Measurements from ENCODE around the gene IQGAP1. TPM values are rescaled to one million over a fixed set of nuclear protein-coding genes. Genes with fewer than 3 reads are reported as not detected.
"Not testable (repeated sequence)": the region's sequence is repeated elsewhere in the genome, so short reads cannot be mapped to it uniquely, and the experiment has no call there.

The IQGAP1 gene
- total RNA-seq, 1 experiment from 2014 or later: 213 TPM

GRCh38 chr15:90407871-90408317 is 19.9 kb downstream of the IQGAP1 start:
- no peak for DNase-seq (ENCODE audit: low spot score)

GRCh38 chr15:90408657-90409056 is 20.6 kb downstream of the IQGAP1 start:
- DNase-seq (ENCODE audit: low spot score): no peak

- DNase-seq (ENCODE audit: low spot score): not testable (repeated sequence)
Observed at GRCh38 chr15:90409587-90409986, 21.5 kb downstream of the IQGAP1 start.

GRCh38 chr15:90410316-90410715 is 22.3 kb downstream of the IQGAP1 start:
- not testable (repeated sequence) for DNase-seq (ENCODE audit: low spot score)

GRCh38 chr15:90411176-90411575 is 23.1 kb downstream of the IQGAP1 start:
- no peak for DNase-seq (ENCODE audit: low spot score)

GRCh38 chr15:90412356-90413194 is 24.5 kb downstream of the IQGAP1 start:
- DNase-seq (ENCODE audit: low spot score): peak; percentile 70

- peak; percentile 70 for DNase-seq (ENCODE audit: low spot score)
Observed at GRCh38 chr15:90413411-90414379, 25.7 kb downstream of the IQGAP1 start.

GRCh38 chr15:90414408-90415028 is 26.5 kb downstream of the IQGAP1 start:
- DNase-seq (ENCODE audit: low spot score): peak; percentile 70

- not testable (repeated sequence) for DNase-seq (ENCODE audit: low spot score)
Observed at GRCh38 chr15:90416052-90416451, 28.0 kb downstream of the IQGAP1 start.

GRCh38 chr15:90418627-90419026 is 30.6 kb downstream of the IQGAP1 start:
- DNase-seq (ENCODE audit: low spot score): no peak

GRCh38 chr15:90419206-90419605 is 31.2 kb downstream of the IQGAP1 start:
- DNase-seq (ENCODE audit: low spot score): peak; percentile 19

GRCh38 chr15:90419738-90420406 is 31.8 kb downstream of the IQGAP1 start:
- DNase-seq (ENCODE audit: low spot score): peak; percentile 87

GRCh38 chr15:90420451-90420850 is 32.4 kb downstream of the IQGAP1 start:
- no peak for DNase-seq (ENCODE audit: low spot score)

- DNase-seq (ENCODE audit: low spot score): no peak
Observed at GRCh38 chr15:90421527-90421926, 33.5 kb downstream of the IQGAP1 start.

GRCh38 chr15:90422043-90422442 is 34.0 kb downstream of the IQGAP1 start:
- DNase-seq (ENCODE audit: low spot score): no peak

- no peak for DNase-seq (ENCODE audit: low spot score)
Observed at GRCh38 chr15:90422936-90423335, 34.9 kb downstream of the IQGAP1 start.

GRCh38 chr15:90423801-90424319 is 35.8 kb downstream of the IQGAP1 start:
- DNase-seq (ENCODE audit: low spot score): no peak

GRCh38 chr15:90425726-90426346 is 37.8 kb downstream of the IQGAP1 start:
- no peak for DNase-seq (ENCODE audit: low spot score)

GRCh38 chr15:90427185-90427584 is 39.1 kb downstream of the IQGAP1 start:
- no peak for DNase-seq (ENCODE audit: low spot score)

GRCh38 chr15:90432253-90432652 is 44.2 kb downstream of the IQGAP1 start:
- no peak for DNase-seq (ENCODE audit: low spot score)

Data from A172 (cell line).